ENCODE measurements around the gene SEC63. TPM values are rescaled to one million over a fixed set of nuclear protein-coding genes. Genes with fewer than 3 reads are reported as not detected.

Gene SEC63
- total RNA-seq, 1 experiment from 2014 or later, result 101 TPM

GRCh38 chr6:107853230-107853629, 104.8 kb downstream of the SEC63 start:
- BruUV-seq (replicated peaks), result no TSS peak

DNA sequence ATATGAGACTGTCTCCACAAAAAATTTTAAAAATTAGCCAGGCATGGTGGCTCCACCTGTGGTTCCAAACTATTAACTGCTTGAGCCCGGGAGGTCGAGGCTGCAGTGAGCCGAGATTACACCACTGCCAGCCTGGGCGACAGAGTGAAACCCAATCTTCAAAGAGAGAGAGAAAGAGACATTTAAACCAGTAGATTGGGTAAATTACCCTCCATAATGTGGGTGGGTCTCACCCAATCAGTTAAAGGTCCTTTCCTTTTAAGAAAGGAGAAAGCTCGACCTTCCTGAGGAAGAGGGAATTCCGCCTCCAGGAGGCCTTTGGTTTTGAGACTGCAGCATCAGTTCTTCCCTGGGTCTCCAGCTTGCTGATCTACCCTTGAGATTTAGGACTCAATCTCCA, 108.7 kb downstream of the SEC63 start:
- Histone ChIP-seq H3K4me2 (no peak overlapping the region), H3K27ac (no peak overlapping the region), H2AFZ (no peak overlapping the region), H3K36me3 (ENCODE audit: low read depth) (no peaks in the 10 kb centered on the region), H3K4me3 (no peak overlapping the region), H3F3A (ENCODE audit: insufficient read depth, low read depth) (no peaks in the 10 kb centered on the region), H3K9me2 (ENCODE audit: insufficient read depth) (no peaks in the 10 kb centered on the region), H4K20me1 (ENCODE audit: insufficient read depth) (no peaks in the 10 kb centered on the region), H3K9me3 (ENCODE audit: insufficient read depth, low read depth) (no peaks in the 10 kb centered on the region), H3K79me2 (ENCODE audit: low read depth) (no peaks in the 10 kb centered on the region), H3K27me3 (ENCODE audit: insufficient read depth, low read depth) (no peaks in the 10 kb centered on the region), H3K4me1 (replicated peaks; ENCODE audit: insufficient read depth) (no peaks in the 10 kb centered on the region)
- no peak for DNase-seq
- no TSS peak for BruUV-seq (replicated peaks)
- ChIA-PET CTCF (no interaction called here), POLR2A (ENCODE audit: unreplicated experiment) (no interaction called here)
- TF ChIP-seq, protein P1, sequence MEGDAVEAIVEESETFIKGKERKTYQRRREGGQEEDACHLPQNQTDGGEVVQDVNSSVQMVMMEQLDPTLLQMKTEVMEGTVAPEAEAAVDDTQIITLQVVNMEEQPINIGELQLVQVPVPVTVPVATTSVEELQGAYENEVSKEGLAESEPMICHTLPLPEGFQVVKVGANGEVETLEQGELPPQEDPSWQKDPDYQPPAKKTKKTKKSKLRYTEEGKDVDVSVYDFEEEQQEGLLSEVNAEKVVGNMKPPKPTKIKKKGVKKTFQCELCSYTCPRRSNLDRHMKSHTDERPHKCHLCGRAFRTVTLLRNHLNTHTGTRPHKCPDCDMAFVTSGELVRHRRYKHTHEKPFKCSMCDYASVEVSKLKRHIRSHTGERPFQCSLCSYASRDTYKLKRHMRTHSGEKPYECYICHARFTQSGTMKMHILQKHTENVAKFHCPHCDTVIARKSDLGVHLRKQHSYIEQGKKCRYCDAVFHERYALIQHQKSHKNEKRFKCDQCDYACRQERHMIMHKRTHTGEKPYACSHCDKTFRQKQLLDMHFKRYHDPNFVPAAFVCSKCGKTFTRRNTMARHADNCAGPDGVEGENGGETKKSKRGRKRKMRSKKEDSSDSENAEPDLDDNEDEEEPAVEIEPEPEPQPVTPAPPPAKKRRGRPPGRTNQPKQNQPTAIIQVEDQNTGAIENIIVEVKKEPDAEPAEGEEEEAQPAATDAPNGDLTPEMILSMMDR (conservative IDR thresholded peaks at IDR 0.05), result no peak
- no peak for TF ChIP-seq EZH2 (IDR thresholded peaks at IDR 0.05; ENCODE audit: low read depth)
- intact Hi-C loops (cut with micrococcal nuclease; ENCODE audit: unreplicated experiment), result loop anchor here (5.0 kb wide), 1 partner anchor 1512 kb away; no protein-coding TSS in a partner anchor

More at GRCh38 chr6:107853230-107853629, 104.8 kb downstream of the SEC63 start:
- Histone ChIP-seq H3K4me3 (no peak overlapping the region), H3K4me2 (no peak overlapping the region), H3K27ac (no peak overlapping the region), H3K9me3 (ENCODE audit: insufficient read depth, low read depth) (no peaks in the 10 kb centered on the region), H3F3A (ENCODE audit: insufficient read depth, low read depth) (no peaks in the 10 kb centered on the region), H2AFZ (no peak overlapping the region), H3K79me2 (ENCODE audit: low read depth) (no peaks in the 10 kb centered on the region), H3K9me2 (ENCODE audit: insufficient read depth) (no peaks in the 10 kb centered on the region), H3K4me1 (replicated peaks; ENCODE audit: insufficient read depth) (no peaks in the 10 kb centered on the region), H3K36me3 (ENCODE audit: low read depth) (no peaks in the 10 kb centered on the region), H4K20me1 (ENCODE audit: insufficient read depth) (no peaks in the 10 kb centered on the region), H3K27me3 (ENCODE audit: insufficient read depth, low read depth) (no peaks in the 10 kb centered on the region)
- intact Hi-C loops (cut with micrococcal nuclease; ENCODE audit: unreplicated experiment), result no loop called here
- POLR2A ChIA-PET (ENCODE audit: unreplicated experiment), result interaction anchor here (0.7 kb wide), 1 partner anchor 171 kb away, joined by 3 read pairs; no protein-coding TSS in a partner anchor
- CTCF ChIA-PET, result no interaction called here
- no peak for DNase-seq
- TF ChIP-seq, protein P1 (conservative IDR thresholded peaks at IDR 0.05), result no peak
- TF ChIP-seq EZH2 (IDR thresholded peaks at IDR 0.05; ENCODE audit: low read depth), result no peak

GRCh38 chr6:107847844-107848802, 109.9 kb downstream of the SEC63 start:
- Histone ChIP-seq H4K20me1 (ENCODE audit: insufficient read depth) (no peaks in the 10 kb centered on the region), H3F3A (ENCODE audit: insufficient read depth, low read depth) (no peaks in the 10 kb centered on the region), H2AFZ (peak overlapping the region; percentile 82), H3K27ac (no peak overlapping the region), H3K27me3 (ENCODE audit: insufficient read depth, low read depth) (no peaks in the 10 kb centered on the region), H3K4me2 (peak overlapping the region; percentile 83), H3K9me2 (ENCODE audit: insufficient read depth) (no peaks in the 10 kb centered on the region), H3K79me2 (ENCODE audit: low read depth) (no peaks in the 10 kb centered on the region), H3K4me3 (peak overlapping the region; percentile 51), H3K9me3 (ENCODE audit: insufficient read depth, low read depth) (no peaks in the 10 kb centered on the region), H3K4me1 (replicated peaks; ENCODE audit: insufficient read depth) (no peaks in the 10 kb centered on the region), H3K36me3 (ENCODE audit: low read depth) (no peaks in the 10 kb centered on the region)
- TF ChIP-seq, protein P1 (conservative IDR thresholded peaks at IDR 0.05), result peak; percentile 97
- no peak for TF ChIP-seq EZH2 (IDR thresholded peaks at IDR 0.05; ENCODE audit: low read depth)
- BruUV-seq (replicated peaks), result no TSS peak
- intact Hi-C loops (cut with micrococcal nuclease; ENCODE audit: unreplicated experiment), result loop anchor here (1.0 to 5.0 kb wide), 2 partner anchors 716 to 1511 kb away; no protein-coding TSS in a partner anchor
- CTCF ChIA-PET, result interaction anchor here (0.6 to 1.3 kb wide), 5 partner anchors 14 to 717 kb away, joined by 3 to 5 read pairs (median 4); no protein-coding TSS in a partner anchor
- DNase-seq, result peak; percentile 52 to 83
- POLR2A ChIA-PET (ENCODE audit: unreplicated experiment), result interaction anchor here (0.7 kb wide), 1 partner anchor 1479 kb away, joined by 3 read pairs; no protein-coding TSS in a partner anchor

Measured in PC-9 (cell line).